Tongue (tissue), 2 donors: ENCODE measurements around the gene MEI1. TPM values are rescaled to one million over a fixed set of nuclear protein-coding genes. Genes with fewer than 3 reads are reported as not detected.
"Not testable (repeated sequence)": the region's sequence is repeated elsewhere in the genome, so short reads cannot be mapped to it uniquely, and the experiment has no call there.

Experiments
- DNase-seq: peaks from one replicate; pipeline ENCODE4 v3.0.0-alpha.2; 2015
- total RNA-seq: library from RNA; depleted of rRNA; stranded (reverse); fragments of >200 nt; gene quantifications from one replicate; pipeline ENCODE4 v1.2.3, GENCODE V29; 2014

Gene MEI1
- total RNA-seq, 1 donor from 2014 or later: not detected

DNA sequence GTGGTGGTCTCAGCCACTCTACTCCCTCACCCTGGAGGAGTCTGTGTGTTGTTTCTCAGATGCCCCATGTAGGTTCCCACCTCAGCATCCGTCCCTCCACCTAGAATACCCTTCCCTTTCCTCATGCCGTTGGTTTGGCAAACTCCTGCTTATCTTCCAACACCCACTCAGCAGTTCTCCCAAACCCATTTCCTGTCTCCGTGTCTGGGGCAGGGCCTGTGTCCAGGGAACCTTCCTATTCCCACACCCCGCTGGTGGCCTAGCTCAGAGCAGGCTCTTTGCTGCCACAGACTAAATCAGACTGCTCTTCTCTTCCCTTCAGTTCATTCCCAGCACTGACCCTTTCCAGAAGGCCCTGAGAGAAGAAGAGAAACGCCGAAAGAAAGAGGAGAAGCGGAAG, 126.1 kb downstream of the MEI1 start:
- DNase-seq: no peak

DNA sequence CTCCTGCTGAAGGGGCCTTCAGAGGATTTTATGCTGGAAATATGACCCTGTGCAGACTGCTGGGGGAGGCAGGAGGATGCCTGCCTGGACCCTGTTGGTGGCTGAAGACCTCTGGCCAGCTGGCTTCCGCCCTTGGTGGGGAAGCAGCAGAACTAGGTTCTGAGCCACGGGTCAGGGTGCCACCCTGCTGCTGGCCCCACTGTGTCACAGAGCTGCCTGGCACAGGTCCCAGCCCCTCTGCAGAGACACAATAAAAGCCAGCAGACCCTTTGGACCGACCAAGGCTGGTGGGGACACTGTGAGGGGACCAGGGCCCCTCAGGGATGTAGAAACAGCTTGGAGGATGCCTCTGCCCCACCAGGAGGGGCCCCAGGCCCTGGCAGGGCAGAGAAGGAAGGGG, 126.7 kb downstream of the MEI1 start:
- DNase-seq: no peak

DNA sequence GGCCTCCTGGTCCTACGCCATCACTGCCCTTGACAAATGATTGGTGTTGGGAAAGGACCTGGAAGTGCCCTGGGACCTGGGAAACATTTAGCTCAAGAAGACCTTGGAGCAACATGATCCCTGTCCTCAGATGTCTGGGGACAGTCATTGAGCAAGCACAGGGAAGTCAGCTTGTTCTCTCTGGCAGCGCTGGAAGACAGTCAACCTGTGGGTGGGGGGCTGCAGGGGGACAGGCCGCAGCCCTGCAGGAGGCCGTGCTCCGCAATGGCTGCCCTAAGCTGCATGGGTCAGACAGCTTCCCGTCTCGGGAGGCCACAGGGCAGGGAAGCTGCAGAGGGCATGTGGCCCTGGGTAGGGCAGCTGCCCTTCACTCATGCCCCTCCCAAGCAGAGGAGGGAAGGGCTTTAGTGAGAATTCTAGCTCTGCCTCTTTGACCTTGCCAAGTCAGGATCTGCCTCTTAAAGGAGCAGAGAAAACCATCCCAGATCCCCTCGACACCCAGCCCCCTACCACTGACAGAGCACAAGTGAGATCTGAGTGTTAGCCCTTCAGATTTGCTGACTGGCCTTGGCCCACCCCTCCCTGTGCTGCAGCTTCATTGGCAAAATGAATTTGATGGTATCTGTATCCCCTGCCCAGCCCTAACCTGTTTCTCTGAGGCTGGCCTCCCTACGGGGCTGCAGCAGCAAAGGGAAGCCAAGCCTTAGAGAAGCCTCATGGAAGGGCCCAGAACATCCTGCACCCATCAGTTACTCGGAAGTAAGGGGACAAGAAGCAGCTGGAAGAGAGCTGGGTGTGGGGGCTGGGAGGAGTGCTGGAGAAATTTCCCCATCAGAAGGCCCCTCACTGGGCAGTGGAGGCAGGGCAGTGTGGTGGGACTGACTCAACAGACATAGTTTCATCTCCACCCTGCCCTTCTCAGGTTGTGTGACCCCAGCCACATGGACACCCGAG, 127.4 kb downstream of the MEI1 start:
- DNase-seq: peak; percentile 45

DNA sequence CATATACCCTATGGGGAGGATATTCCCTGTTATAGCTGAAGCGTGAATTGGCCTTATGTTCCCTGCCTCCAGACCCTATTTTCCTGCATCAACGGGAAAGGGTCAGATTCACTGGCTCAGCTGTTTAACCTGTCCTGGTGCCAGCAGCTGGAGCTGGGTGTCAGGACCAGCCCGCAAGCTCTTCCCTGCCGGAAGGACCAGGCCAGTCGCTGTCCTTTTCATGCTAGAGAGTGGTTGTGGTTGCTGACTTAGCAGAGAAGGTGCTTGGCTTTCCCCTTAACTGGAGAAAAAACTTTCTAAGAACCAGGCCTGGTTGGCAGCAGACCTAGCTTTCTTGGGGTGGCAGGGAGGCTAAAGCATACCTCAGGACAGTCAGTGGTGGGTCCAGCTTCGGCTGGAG, 128.4 kb downstream of the MEI1 start:
- DNase-seq: peak; percentile 39

DNA sequence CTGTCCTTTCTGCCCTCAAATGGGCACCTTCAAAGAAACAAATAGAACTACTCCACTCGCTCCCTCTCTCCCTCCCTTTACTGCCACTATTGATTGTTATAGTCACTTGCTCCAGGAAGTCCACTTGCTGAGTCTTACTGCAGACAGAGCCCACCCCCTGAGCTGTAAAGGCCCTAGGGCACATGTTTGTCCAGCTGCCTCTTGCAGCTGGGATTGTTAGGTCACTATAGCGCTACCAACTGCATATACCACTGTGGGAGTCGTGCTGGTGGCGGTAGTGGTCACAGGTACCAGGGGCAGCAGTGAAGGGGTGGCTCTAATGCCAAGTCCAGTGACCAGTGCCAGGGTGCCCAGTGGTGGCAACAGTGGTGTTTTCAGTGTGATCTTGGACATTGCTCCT, 129.2 kb downstream of the MEI1 start:
- no peak for DNase-seq

- no peak for DNase-seq
Measured at GRCh38 chr22:41830174-41830573, 130.9 kb downstream of the MEI1 start.

- DNase-seq: peak; percentile 64
Measured at GRCh38 chr22:41831383-41831782, 132.1 kb downstream of the MEI1 start.

DNA sequence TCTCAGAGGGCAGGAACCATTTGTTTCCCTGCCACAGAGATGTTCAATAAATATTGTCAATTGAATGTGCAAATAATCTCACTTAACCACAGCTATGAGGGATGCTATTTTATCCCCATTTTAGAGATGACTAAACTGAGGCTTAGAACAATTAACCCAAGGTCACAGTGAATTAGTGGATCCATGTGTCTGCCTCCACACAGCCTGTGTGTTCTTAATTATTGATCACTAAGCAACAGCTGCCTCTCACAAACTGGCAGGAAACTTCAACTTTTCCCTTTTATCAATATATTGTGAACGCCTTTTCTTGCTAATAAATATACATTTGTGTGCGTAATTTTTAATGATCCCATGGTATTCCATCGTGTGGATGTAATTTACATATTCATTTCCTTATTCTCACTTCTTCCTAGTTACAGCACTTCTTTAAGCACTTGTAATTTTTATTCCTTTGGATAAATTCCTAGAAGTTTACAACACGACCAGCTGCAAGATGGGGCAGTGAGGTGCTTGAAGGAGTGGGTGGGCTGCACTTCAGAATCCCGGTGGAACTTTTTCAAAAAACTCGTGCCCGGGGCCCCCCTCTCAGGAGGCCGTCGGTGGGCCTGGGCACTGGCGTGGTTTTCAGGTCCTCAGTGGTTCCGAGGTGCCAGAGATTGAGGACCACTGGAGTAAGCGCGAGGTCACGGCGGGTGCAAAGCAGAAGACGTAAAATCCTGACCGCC, 132.7 kb downstream of the MEI1 start:
- DNase-seq: no peak

DNA sequence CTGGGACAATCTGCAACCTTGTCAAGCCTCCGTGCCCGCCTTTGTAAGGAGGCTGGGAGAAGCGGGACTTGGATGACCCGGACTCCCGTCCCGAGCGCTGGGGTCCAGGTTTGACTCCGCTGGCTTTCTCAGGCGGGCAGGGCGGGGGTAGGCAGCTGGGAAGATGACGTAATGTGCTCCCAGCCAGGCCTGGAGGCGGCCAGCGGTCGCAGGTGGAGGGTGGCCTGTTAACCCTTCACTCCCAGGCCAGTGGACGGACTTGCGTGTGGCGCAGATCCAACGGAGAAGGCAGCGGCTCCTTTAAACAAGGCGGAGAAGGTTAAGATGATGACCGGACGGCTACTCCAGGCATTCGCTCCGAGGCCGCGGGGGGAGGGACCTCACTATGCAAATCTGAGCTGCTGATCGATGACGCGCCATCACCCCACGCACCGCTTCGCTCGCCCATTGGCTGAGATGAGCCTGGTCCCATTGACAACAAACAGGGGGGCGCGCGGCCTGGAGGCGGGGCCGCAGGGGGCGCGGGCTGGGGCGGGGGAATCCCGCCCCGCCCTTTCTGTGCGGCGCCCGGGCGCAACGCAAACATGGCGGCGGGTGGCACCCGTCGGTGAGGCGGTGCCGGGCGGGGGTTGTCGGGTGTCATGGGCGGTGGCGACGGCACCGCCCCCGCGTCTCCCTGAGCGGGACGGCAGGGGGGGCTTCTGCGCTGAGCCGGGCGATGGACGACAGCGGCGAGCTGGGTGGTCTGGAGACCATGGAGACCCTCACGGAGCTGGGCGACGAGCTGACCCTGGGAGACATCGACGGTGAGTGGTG, 133.5 kb downstream of the MEI1 start, which contains the start of gene SREBF2:
SREBF2 (plus strand) TSS at position 553 of the 816 bp plus-strand sequence; CDS start at position 719, 166 bp downstream.
- peak; percentile 100 for DNase-seq

- DNase-seq: peak; percentile 67
Measured at GRCh38 chr22:41833369-41834004, 134.2 kb downstream of the MEI1 start.

DNA sequence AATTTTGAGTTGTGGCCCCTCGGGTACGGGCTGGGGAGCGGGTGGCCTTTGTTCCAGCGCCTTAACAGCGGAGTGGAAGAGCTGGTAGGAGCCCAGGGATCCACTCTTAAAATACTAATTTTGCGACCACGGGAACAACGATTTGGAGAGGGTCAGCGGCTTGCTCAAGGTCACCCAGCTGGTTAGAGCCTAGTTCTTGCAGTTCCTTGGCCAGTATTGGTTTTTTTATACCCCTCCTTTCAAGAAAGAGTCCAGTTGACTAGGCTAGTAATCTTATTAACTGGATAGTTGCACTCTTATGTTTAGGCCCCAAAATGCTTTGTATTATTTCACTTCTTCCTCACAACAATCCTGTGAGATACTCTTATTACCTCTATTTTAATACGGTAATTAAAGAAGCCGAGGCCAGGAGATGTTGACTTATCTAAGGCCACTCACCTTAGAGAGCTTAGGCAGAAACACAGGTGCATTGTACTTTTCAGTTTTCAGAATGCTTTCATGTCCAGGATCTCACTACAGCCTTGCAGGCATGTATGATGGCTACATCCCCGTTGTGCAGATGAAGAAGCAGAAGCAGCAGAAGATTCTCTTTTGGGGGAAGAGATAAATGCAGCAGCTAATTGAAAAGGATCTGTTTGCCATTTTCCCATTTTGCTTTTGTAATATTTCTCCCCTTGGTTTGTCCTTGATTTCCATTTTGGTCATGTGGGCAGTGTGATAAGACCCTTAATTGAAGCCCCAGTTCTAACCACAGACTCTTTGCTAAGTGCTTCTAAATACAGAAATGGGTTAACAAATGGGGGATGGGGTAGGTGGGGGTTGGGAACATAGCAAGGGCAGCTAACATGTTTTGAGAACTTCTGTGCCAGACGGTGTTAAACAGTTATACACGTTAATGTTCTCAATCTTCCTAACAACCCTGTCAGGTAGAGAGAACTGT, 135.0 kb downstream of the MEI1 start:
- no peak for DNase-seq

DNA sequence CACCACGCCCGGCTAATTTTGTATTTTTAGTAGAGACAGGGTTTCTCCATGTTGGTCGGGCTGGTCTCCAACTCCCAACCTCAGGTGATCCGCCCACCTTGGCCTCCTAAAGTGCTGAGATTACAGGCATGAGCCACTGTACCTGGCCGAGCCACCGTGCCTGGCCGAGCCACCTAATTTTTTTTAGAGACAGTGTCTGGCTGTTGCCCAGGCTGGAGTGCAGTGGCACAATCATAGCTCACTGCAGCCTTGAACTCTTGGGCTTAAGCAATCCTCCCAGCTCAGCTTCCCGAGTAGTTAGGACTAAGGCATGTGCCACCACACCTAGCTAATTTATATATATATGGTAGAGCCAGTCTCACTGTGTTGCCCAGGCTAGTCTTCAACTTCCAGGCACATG, 136.2 kb downstream of the MEI1 start:
- not testable (repeated sequence) for DNase-seq

GRCh38 chr22:41836551-41836950, 137.2 kb downstream of the MEI1 start:
- DNase-seq: no peak

DNA sequence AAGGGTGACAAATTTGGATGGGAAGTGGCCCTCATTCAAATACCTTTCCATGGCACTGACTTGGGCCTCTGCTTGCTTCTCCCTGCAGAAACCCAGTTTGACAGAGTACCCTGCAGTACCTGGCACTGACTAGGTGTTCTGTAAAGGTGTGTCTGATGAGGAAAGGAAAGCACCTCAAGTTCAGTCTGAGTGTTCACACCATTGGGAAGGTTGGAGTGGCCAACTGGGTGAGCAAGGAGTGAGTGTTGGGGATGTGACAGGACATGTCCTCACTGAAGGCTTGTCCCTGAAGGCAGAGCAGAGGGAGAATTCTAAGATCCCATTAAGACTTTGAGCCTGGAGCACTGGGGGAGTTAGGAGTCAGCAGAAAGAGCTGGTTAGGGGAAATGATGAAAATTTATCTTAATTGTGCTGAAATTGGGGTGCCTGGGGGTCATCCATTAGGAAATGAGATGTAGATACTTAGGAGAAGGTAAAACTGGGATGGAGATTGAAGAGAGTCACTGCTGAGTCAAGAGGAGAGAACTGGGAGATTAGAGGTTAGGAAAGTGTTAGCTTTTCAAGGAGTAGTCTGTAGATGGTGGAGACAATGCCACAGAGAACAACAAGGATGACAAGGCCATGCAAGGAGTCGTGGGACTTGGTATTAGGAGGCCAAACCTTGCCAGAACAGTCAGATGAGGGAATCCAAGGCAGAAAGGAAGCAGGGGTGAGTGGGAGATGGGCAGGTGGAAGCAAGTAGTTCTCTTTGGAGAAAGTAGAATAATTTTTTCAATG, 139.7 kb downstream of the MEI1 start:
- DNase-seq: no peak

DNA sequence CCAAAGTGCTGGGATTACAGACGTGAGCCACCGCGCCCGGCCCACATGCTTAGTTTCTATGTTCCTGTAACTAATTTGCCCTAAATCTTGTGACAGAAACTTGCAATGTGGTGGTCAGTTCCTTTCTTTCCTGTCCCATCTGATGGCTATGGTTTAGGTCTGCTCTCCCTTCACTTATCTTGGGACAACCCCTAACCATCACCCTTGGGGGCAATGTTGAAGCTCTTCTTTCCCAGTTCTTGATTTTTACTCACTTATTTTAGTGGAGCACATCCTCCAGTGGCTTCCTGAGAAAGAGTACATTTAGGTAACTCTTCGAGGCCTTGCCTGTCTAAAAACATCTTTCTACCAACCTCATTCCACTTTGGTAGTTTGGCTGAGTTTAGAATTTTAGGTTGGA, 140.9 kb downstream of the MEI1 start:
- DNase-seq: no peak

GRCh38 chr22:41841085-41841712, 141.9 kb downstream of the MEI1 start:
- DNase-seq: no peak

DNA sequence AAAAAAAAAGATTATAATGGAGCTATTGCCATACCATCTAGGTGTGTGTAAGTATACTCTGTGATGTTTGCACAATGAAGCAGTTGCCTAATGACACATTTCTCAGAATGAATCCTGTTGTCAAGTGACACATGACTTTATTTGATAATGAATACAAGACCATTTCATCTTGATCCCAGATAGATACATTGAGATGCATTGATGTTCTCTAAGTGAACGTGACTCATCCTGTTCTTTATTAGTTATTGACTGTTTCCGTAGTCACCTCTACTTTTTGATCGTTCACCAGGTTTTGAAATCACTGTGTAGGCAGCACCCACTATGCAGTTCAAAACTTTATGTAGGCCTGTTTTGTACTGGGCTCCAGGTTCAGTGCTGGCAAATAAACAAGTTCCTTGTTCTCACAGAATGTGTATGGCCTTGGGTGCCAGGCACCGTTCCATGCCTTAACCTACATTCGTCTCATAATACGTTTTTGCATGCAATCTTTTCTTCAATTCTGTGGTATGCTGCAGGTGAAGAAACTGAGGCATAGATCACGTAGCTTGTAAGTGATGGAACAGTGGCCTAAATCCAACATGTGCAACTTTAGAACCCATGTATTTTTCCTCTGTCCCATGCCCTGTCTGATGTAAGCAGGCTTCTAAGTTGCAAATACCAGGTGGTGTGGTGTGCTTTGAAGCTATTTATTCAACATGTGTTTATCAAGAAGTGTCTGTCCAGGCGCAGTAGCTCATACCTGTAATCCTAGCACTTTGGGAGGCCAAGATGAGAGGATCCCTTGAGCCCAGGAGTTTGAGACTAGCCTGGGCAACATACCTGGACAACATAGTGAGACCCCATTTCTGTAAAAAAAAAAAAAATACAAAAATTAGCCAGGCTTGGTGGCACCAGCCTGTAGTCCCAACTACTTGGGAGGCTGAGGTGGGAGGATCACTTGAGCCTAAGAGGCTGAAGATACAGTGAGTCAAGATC, 144.0 kb downstream of the MEI1 start:
- DNase-seq: no peak

DNA sequence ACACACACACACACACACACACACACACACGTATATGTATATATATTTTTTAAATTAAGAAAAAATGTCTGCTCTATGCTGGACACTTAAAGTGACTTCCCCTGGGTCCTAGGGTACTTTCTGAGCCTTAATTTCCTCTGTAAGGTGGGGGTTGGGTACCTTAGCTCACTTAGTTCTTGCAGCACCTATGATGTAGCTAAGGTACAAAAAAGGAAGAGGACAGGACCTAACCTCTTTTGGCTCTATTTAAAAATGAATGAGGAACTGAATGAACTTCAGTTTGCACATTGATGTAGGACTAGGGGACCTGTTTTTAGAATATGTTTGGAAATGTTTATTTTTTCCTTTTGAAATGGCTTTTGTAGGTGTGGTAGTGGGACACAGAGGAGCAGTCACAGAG, 144.7 kb downstream of the MEI1 start:
- no peak for DNase-seq
